K562 (cell line): ENCODE results near the gene PTPRM. TPM values are rescaled to one million over a fixed set of nuclear protein-coding genes. Genes with fewer than 3 reads are reported as not detected.

ENCODE experiments used
- ATAC-seq: fragments of 200-7000 bp; cut with Tn5 transposase; 3 replicates; pipeline ENCODE4 v1.9.1; 2020; ENCODE audit warnings: moderate library complexity
- BruUV-seq: library from RNA; stranded (reverse); fragments of 400-500 nt; replicated peaks from 2 replicates; lab custom pipeline; 2021; lab: Mats Ljungman, UMichigan
- CTCF ChIA-PET: fragments of 300-600 bp; formaldehyde crosslinking; extraction: SDS; loops from one replicate; lab custom pipeline; 2021; ENCODE audit warnings: low intra/inter-chr PET ratio; lab: Yijun Ruan, JAX
- POLR2A ChIA-PET: fragments of 300-600, 350-650 bp; sonication (Branson Sonifier 250); formaldehyde crosslinking; extraction: SDS; loops from one replicate; lab custom pipeline; 2021; ENCODE audit warnings: antibody characterized with exemption, inconsistent platforms; lab: Yijun Ruan, JAX
- DNase-seq, 4 experiments: peaks; one replicate each; pipeline versions ENCODE4 v3.0.0 to v3.0.0-alpha.2; 2011 to 2018; ENCODE audit warnings: low spot score in 3 of 4, mixed read lengths in 3 of 4; ENCODE audit errors: extremely low read depth in 1 of 4
- FAIRE-seq: peaks from 2 replicates; lab custom pipeline; 2011; peaks lifted over from hg19 to GRCh38; lab: Jason Lieb, UNC
- H2AFZ ChIP-seq: 2 replicates; pipeline ENCODE4 v1.6.0; 2011; ENCODE audit warnings: low read depth, low read length, control low read depth, inconsistent platforms
- H3K27ac ChIP-seq: fragments of 200-600 bp; 3 replicates; pipeline ENCODE4 v1.8.0; 2011; ENCODE audit warnings: low read depth, mild to moderate bottlenecking, control low read depth, inconsistent platforms, low read length, moderate library complexity, mixed read lengths; ENCODE audit errors: extremely low read depth
- H3K27me3 ChIP-seq, 2 experiments: fragments of 300-600 bp in 1 of 2; 2 replicates in 1 of 2; 3 replicates in 1 of 2; pipeline versions ENCODE4 v1.6.0 to v1.8.0; 2011; ENCODE audit warnings: inconsistent platforms in 2 of 2, low read length in 2 of 2, mild to moderate bottlenecking in 1 of 2, mixed read lengths in 1 of 2, moderate library complexity in 1 of 2; ENCODE audit not compliant: control insufficient read depth in 2 of 2, insufficient read depth in 2 of 2
- H3K36me3 ChIP-seq: fragments of 300-600 bp; 3 replicates; pipeline ENCODE4 v1.8.0; 2011; ENCODE audit warnings: mild to moderate bottlenecking, low read length, inconsistent platforms; ENCODE audit not compliant: control insufficient read depth, insufficient read depth
- H3K4me1 ChIP-seq, 2 experiments: fragments of 200-600 bp in 1 of 2; replicated peaks in 1 of 2; 2 replicates in 1 of 2; 3 replicates in 1 of 2; pipeline versions ENCODE4 v1.5.1 to v1.8.0; 2011; ENCODE audit warnings: inconsistent platforms in 2 of 2, low read length in 2 of 2, mild to moderate bottlenecking in 1 of 2, mixed read lengths in 1 of 2, moderate library complexity in 1 of 2; ENCODE audit not compliant: control insufficient read depth in 2 of 2, insufficient read depth in 2 of 2
- H3K4me2 ChIP-seq: 2 replicates; pipeline ENCODE4 v1.6.1; 2011; ENCODE audit warnings: low read length, control low read depth, inconsistent platforms, mixed read lengths; ENCODE audit not compliant: insufficient read depth
- H3K4me3 ChIP-seq: fragments of 200-600 bp; sonication (generic), shearing (Covaris generic); 2 replicates; pipeline ENCODE4 v1.5.1; 2016; ENCODE audit warnings: control low read depth, inconsistent platforms
- H3K79me2 ChIP-seq: fragments of 200-600 bp; 3 replicates; pipeline ENCODE4 v1.8.0; 2011; ENCODE audit warnings: low read length, inconsistent platforms; ENCODE audit not compliant: control insufficient read depth, insufficient read depth
- H3K9ac ChIP-seq, 2 experiments: 2 replicates each; pipeline versions ENCODE4 v1.6.0 to v1.6.1; 2011; ENCODE audit warnings: low read depth in 2 of 2, low read length in 2 of 2, control low read depth in 1 of 2, inconsistent platforms in 1 of 2, mild to moderate bottlenecking in 1 of 2, mixed read lengths in 1 of 2; ENCODE audit not compliant: insufficient read depth in 1 of 2
- H3K9me1 ChIP-seq: one replicate; pipeline ENCODE4 v1.6.0; 2011; ENCODE audit warnings: inconsistent platforms, mild to moderate bottlenecking, low read length, moderate library complexity; ENCODE audit not compliant: control insufficient read depth, insufficient read depth
- H3K9me3 ChIP-seq: replicated peaks from 2 replicates; pipeline ENCODE4 v1.5.1; 2011; ENCODE audit warnings: low read depth, low read length, inconsistent platforms; ENCODE audit not compliant: control insufficient read depth, insufficient read depth
- H4K20me1 ChIP-seq: replicated peaks from 2 replicates; pipeline ENCODE4 v1.6.1; 2011; ENCODE audit warnings: low read length, inconsistent platforms, mixed read lengths; ENCODE audit not compliant: control insufficient read depth, insufficient read depth
- BHLHE40 ChIP-seq: IDR thresholded peaks from 2 replicates; pipeline ENCODE4 v1.6.1; 2011; ENCODE audit warnings: low read length, improper control_type of control experiment
- COPS2 ChIP-seq: fragments of 450-650 bp; conservative IDR thresholded peaks from 2 replicates; pipeline ENCODE4 v1.6.1; 2016; ENCODE audit warnings: mild to moderate bottlenecking, moderate library complexity
- FOXM1 ChIP-seq, 2 experiments: fragments of 450-650 bp in 1 of 2; sonication (generic) in 1 of 2; formaldehyde crosslinking in 1 of 2; IDR thresholded peaks; 2 replicates each; pipeline versions ENCODE4 v1.6.1 to v1.9.0; 2017 to 2022; ENCODE audit warnings: low read depth in 2 of 2, mild to moderate bottlenecking in 2 of 2, missing genetic modification reagents in 1 of 2, moderate library complexity in 1 of 2
- LCOR ChIP-seq: sonication (generic); formaldehyde crosslinking; IDR thresholded peaks from 2 replicates; pipeline ENCODE4 v1.8.0; 2022; ENCODE audit warnings: mild to moderate bottlenecking, missing genetic modification reagents
- MCM3 ChIP-seq: fragments of 450-650 bp; IDR thresholded peaks from 2 replicates; pipeline ENCODE4 v1.6.1; 2016
- MIER1 ChIP-seq: fragments of 450-650 bp; IDR thresholded peaks from 2 replicates; pipeline ENCODE4 v1.6.1; 2016; ENCODE audit warnings: antibody characterized with exemption, mild to moderate bottlenecking, low read depth
- MTA1 ChIP-seq: fragments of 450-650 bp; IDR thresholded peaks from 2 replicates; pipeline ENCODE4 v1.6.1; 2017; ENCODE audit warnings: borderline replicate concordance
- NFXL1 ChIP-seq: fragments of 450-650 bp; formaldehyde crosslinking; IDR thresholded peaks from 2 replicates; pipeline ENCODE4 v1.4.0; 2021; ENCODE audit warnings: mild to moderate bottlenecking
- NFYB ChIP-seq: IDR thresholded peaks from 2 replicates; pipeline ENCODE4 v1.6.1; 2011; ENCODE audit warnings: mild to moderate bottlenecking, moderate library complexity; ENCODE audit not compliant: insufficient read length; ENCODE audit errors: extremely low read depth
- NR2C1 ChIP-seq, 2 experiments: fragments of 450-650 bp; IDR thresholded peaks; 2 replicates each; pipeline ENCODE4 v1.6.1; 2017; ENCODE audit warnings: mild to moderate bottlenecking in 2 of 2, antibody characterized with exemption in 1 of 2, inconsistent platforms in 1 of 2, missing compliant biosample characterization in 1 of 2, missing genetic modification characterization in 1 of 2
- RBM25 ChIP-seq: fragments of 200-400 bp; formaldehyde crosslinking; IDR thresholded peaks from 2 replicates; pipeline ENCODE4 v1.6.1; 2018; ENCODE audit warnings: low read length, low read depth, moderate library complexity; ENCODE audit not compliant: severe bottlenecking
- STAT5A ChIP-seq: IDR thresholded peaks from 2 replicates; pipeline ENCODE4 v1.6.1; 2012; ENCODE audit warnings: low read length, inconsistent platforms, borderline replicate concordance
- ZBTB8A ChIP-seq: fragments of 450-650 bp; IDR thresholded peaks from 2 replicates; pipeline ENCODE4 v1.6.1; 2018; ENCODE audit warnings: mild to moderate bottlenecking, moderate library complexity; ENCODE audit not compliant: partially characterized antibody
- ZC3H8 ChIP-seq: fragments of 450-650 bp; IDR thresholded peaks from 2 replicates; pipeline ENCODE4 v1.6.1; 2017
- ZKSCAN1 ChIP-seq: fragments of 150-350 bp; IDR thresholded peaks from 2 replicates; pipeline ENCODE4 v1.6.1; 2016; ENCODE audit warnings: low read depth, low read length
- WGBS: fragments of 100-300 bp; shearing (Covaris generic); methylation state at CpG from one replicate; pipeline ENCODE4 v1.1.6; 2016; ENCODE audit warnings: low coverage, mixed read lengths; ENCODE audit not compliant: insufficient coverage; ENCODE audit errors: missing lambda C conversion rate; 5-methylcytosine and 5-hydroxymethylcytosine counted together
- in situ Hi-C: fragments of 300-500 bp; cut with MboI; formaldehyde crosslinking; loops from 4 replicates; pipeline ENCODE4 v1.15.0; 2018; ENCODE audit warnings: inconsistent platforms, mixed read lengths
- intact Hi-C: fragments of 100-400 bp; cut with micrococcal nuclease; formaldehyde crosslinking; loops from 2 replicates; pipeline ENCODE4 v1.14.2; 2022
- polyA plus RNA-seq, 8 experiments: library from polyadenylated mRNA; depleted of rRNA in 4 of 8; stranded (reverse) in 5 of 8; unstranded in 3 of 8; fragments of >200 nt; fragmentation: Nextera tagmentation in 2 of 8; fragmentation: Illumina TruSeq in 1 of 8; extraction: Ambion mirVana in 2 of 8; extraction: Trizol in 1 of 8; gene quantifications; 2 replicates each; pipeline versions ENCODE4 v1.2.1 to v1.2.3, GENCODE V29; 2011 to 2014; ENCODE audit warnings: inconsistent platforms in 1 of 8, missing spikeins in 1 of 8
- total RNA-seq, 7 experiments: library from RNA; depleted of rRNA in 6 of 7; stranded (reverse); fragments of >200 nt in 6 of 7; fragmentation: Illumina TruSeq in 2 of 7; extraction: Trizol in 2 of 7; gene quantifications; 2 replicates each; pipeline versions ENCODE4 v1.2.1 to v1.2.3, GENCODE V29; 2011 to 2021; ENCODE audit warnings: low replicate concordance in 1 of 7
- TF ChIP-seq, protein P1 (sequence below): fragments of 450-650 bp; formaldehyde crosslinking; IDR thresholded peaks from 2 replicates; pipeline ENCODE4 v1.4.0; 2022; ENCODE audit warnings: mild to moderate bottlenecking, moderate library complexity
- TF ChIP-seq, protein P2 (sequence below): IDR thresholded peaks from 2 replicates; pipeline ENCODE4 v1.6.1; 2016; ENCODE audit warnings: missing genetic modification characterization, missing compliant biosample characterization
- TF ChIP-seq, protein P3 (sequence below): fragments of 450-650 bp; IDR thresholded peaks from 2 replicates; pipeline ENCODE4 v1.6.1; 2014; ENCODE audit warnings: low read depth, mild to moderate bottlenecking, moderate library complexity, borderline replicate concordance
- TF ChIP-seq, protein P4 (sequence below), 3 experiments: fragments of 200-800 bp in 1 of 3; sonication (Bioruptor generic) in 1 of 3; sonication (generic) in 1 of 3; formaldehyde crosslinking in 1 of 3; IDR thresholded peaks; 2 replicates each; pipeline versions ENCODE4 v1.6.1 to v1.8.0; 2016 to 2022; ENCODE audit warnings: mild to moderate bottlenecking in 2 of 3, missing compliant biosample characterization in 2 of 3, missing genetic modification characterization in 2 of 3, missing genetic modification reagents in 1 of 3

The PTPRM gene
- total and polyA plus RNA-seq, 9 of the 15 experiments (the other 6 are each of a cell fraction or from before 2014, with no cell fraction given) = 0.03 to 0.16 (median 0.08) TPM; not detected in 3

DNA sequence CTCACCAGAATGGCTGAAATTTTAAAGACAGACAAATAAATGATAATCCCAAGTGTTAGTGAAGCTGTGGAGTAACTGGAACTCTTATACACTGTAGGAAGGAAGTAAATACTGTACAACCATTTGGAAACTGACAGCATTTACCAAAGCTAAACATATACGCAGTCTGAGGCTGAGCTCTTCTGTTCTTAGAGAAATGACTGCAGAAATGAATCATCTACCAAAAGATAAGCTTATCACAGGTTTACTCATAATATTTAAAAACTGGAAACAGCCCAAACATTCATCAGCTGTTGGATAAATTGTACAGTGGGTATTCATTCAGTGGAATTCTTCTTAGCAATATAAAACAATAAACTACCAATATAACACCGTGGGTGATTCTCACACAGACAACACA, 824.0 kb downstream of the PTPRM start:
- CTCF ChIA-PET = no interaction called here
- no peak for FAIRE-seq
- no peak for DNase-seq
- H3K9me1 ChIP-seq = no peaks in the 10 kb centered on the region
- in situ Hi-C loops (no loop called here), intact Hi-C loops (no loop called here)
- POLR2A ChIA-PET = no interaction called here
- no peaks in the 10 kb centered on the region for H3K9me3 ChIP-seq
- no peak overlapping the region for H3K27ac ChIP-seq
- TF ChIP-seq ZKSCAN1 = no peak
- TF ChIP-seq, protein P1, sequence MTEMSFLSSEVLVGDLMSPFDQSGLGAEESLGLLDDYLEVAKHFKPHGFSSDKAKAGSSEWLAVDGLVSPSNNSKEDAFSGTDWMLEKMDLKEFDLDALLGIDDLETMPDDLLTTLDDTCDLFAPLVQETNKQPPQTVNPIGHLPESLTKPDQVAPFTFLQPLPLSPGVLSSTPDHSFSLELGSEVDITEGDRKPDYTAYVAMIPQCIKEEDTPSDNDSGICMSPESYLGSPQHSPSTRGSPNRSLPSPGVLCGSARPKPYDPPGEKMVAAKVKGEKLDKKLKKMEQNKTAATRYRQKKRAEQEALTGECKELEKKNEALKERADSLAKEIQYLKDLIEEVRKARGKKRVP (CRISPR knock-in tag) = no peak
- TF ChIP-seq, protein P2, sequence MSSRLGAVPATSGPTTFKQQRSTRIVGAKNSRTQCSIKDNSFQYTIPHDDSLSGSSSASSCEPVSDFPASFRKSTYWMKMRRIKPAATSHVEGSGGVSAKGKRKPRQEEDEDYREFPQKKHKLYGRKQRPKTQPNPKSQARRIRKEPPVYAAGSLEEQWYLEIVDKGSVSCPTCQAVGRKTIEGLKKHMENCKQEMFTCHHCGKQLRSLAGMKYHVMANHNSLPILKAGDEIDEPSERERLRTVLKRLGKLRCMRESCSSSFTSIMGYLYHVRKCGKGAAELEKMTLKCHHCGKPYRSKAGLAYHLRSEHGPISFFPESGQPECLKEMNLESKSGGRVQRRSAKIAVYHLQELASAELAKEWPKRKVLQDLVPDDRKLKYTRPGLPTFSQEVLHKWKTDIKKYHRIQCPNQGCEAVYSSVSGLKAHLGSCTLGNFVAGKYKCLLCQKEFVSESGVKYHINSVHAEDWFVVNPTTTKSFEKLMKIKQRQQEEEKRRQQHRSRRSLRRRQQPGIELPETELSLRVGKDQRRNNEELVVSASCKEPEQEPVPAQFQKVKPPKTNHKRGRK (tag) = no peak
- no peak for TF ChIP-seq FOXM1 (IDR thresholded peaks at IDR 0.05; ENCODE audit: low read depth)
- TF ChIP-seq FOXM1 (CRISPR knock-in tag; IDR thresholded peaks at IDR 0.05; ENCODE audit: low read depth) = no peak
- no peak for TF ChIP-seq NFXL1 (CRISPR knock-in tag)
- no peak for TF ChIP-seq RBM25
- TF ChIP-seq LCOR (CRISPR knock-in tag) = no peak
- no peak for TF ChIP-seq MCM3
- TF ChIP-seq NFYB = no peak
- no peak for TF ChIP-seq BHLHE40
- TF ChIP-seq ZBTB8A = no peak
- TF ChIP-seq STAT5A = no peak
- TF ChIP-seq, protein P3, sequence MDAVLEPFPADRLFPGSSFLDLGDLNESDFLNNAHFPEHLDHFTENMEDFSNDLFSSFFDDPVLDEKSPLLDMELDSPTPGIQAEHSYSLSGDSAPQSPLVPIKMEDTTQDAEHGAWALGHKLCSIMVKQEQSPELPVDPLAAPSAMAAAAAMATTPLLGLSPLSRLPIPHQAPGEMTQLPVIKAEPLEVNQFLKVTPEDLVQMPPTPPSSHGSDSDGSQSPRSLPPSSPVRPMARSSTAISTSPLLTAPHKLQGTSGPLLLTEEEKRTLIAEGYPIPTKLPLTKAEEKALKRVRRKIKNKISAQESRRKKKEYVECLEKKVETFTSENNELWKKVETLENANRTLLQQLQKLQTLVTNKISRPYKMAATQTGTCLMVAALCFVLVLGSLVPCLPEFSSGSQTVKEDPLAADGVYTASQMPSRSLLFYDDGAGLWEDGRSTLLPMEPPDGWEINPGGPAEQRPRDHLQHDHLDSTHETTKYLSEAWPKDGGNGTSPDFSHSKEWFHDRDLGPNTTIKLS = no peak
- no peak for TF ChIP-seq COPS2
- no peak for TF ChIP-seq ZC3H8
- TF ChIP-seq MTA1 = no peak
- TF ChIP-seq NR2C1 (IDR thresholded peaks at IDR 0.05) = no peak
- no peak for TF ChIP-seq NR2C1 (tag; IDR thresholded peaks at IDR 0.05)
- TF ChIP-seq, protein P4, sequence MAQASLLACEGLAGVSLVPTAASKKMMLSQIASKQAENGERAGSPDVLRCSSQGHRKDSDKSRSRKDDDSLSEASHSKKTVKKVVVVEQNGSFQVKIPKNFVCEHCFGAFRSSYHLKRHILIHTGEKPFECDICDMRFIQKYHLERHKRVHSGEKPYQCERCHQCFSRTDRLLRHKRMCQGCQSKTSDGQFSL (CRISPR knock-in tag; IDR thresholded peaks at IDR 0.05) = no peak
- TF ChIP-seq, protein P4 (tag; IDR thresholded peaks at IDR 0.05) = no peak
- TF ChIP-seq MIER1 = no peak
- H3K4me1 ChIP-seq = no peaks in the 10 kb centered on the region
- ATAC-seq = no peak
- H2AFZ ChIP-seq = no peak overlapping the region
- H3K9ac ChIP-seq = no peak overlapping the region
- 0 out of 2 replicates have a peak, but pooled peaks cover 4% of the 10 kb centered on the region for H4K20me1 ChIP-seq
- H3K27me3 ChIP-seq = peaks cover 13 to 21% of the 10 kb centered on the region in 2 experiments; a peak in 3 of 5 replicates
- no peaks in the 10 kb centered on the region for H3K79me2 ChIP-seq
- H3K4me3 ChIP-seq = no peak overlapping the region
- WGBS = 0% methylated on average over 2 of the region's 2 CpGs
- H3K36me3 ChIP-seq = no peaks in the 10 kb centered on the region
- no TSS peak for BruUV-seq
- no peak overlapping the region for H3K4me2 ChIP-seq
